ENCODE results near the gene UBE4A.

DNA sequence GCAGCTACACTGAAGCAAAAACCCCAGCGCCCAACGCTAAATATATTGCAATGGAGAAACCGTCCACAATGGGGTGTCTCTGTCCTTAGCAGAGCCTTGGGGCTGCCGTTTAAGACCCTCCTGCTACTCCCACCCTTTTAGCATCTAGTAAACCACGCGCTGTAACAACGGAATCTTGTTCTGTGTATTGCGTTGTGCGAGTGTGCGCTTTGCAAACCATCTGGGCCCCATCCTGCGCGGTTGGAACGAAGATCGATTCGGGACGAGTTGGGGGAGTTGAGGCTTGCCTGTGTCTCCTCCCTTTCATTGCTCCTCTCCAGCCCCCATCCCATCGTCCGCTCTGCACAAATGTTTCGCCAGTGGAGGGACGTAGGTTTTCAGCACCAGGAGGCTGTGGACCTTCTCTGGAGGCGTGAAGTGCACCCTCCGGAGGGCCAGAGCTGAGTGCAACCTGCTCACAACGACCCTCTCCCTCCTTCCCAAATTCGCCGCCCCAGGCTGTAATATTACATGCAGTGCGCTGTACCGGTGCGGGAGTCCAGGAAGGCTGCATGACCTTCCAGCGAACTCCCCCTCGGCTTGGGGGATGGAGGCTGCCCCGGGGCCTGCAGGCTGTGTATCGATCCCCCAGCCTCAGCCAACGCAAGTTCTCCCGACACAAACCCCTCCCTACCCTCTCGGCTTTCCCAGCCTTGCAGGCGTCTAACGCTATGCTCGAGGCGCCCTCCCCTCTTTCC lies 75.3 kb downstream of the UBE4A start:
- TF ChIP-seq CTCF (IDR thresholded peaks at IDR 0.05) (no peak), POLR2AphosphoS5 (IDR thresholded peaks at IDR 0.05) (no peak), EP300 (IDR thresholded peaks at IDR 0.05) (no peak)
